Measurements from ENCODE around the gene PUS1. TPM values are rescaled to one million over a fixed set of nuclear protein-coding genes. Genes with fewer than 3 reads are reported as not detected.

Gene PUS1
- total and polyA plus RNA-seq, 2 of the 4 experiments (the other 2 are of a cell fraction): 14.0 to 36.7 TPM

DNA sequence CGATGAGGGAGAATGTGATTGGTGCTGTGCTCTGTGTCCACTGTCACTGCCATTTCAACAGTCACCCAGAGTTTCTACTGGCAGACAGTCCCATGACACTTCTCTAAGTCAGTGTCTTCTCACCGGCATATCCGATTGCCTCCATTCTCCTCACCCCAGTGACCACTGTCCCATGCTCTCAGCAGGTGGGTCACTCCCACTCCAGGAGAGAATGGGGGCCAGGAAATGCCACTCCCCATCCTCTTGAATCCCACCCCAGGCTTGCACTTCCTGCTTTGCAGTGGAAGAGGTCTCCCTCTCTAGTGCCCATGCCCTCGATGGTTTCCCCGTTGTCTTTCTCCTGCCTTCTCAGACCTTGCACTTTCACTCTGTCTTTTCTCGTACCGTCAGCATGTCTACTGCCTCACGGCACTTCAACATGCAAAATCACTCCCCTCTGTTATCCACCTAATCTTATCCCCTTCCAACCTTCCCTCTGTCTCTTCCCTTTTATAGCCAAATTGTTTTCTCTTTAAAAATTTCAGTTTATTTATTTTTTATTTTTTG, 18.5 kb downstream of the PUS1 start:
- WGBS, 2 experiments (ENCODE audit: extremely low coverage in 2 of 2, insufficient read length in 1 of 2): 47% methylated on average over 2 of the region's 8 CpGs; no CpG with 5 or more reads in 1 of the 2 experiments
- dilution Hi-C loops (cut with HindIII; ENCODE audit: low sequenced_read_pairs, unreplicated experiment): no loop called here

More for the DNA sequence above, 18.5 kb downstream of the PUS1 start:
- Histone ChIP-seq H3K4me1 (ENCODE audit: control insufficient read depth, insufficient read depth, low read length) (peaks cover 2% of the 10 kb centered on the region), H3K14ac (replicated peaks; ENCODE audit: low read depth, low read length) (no peak overlapping the region), H4K20me1 (ENCODE audit: insufficient read depth, low read length) (peaks cover 16% of the 10 kb centered on the region), H3K79me1 (ENCODE audit: low read depth in 1 of 2, low read length in 2 of 2) (peaks cover 11 to 13% of the 10 kb centered on the region in 2 experiments; a peak in 3 of 4 replicates), H3K27ac (ENCODE audit: insufficient read depth, low read length) (no peak overlapping the region), H2BK20ac (ENCODE audit: low read depth, low read length) (no peak overlapping the region), H3K18ac (ENCODE audit: low read depth, low read length) (no peak overlapping the region), H2BK120ac (ENCODE audit: low read depth, low read length) (no peak overlapping the region), H4K5ac (ENCODE audit: low read depth, low read length) (no peak overlapping the region), H3K4me3 (ENCODE audit: insufficient read depth, low read depth, low read length) (no peak overlapping the region), H2AK5ac (ENCODE audit: low read depth, low read length) (peak overlapping the region; percentile 39; the same call in 1 of the 2 replicates), H3K23ac (ENCODE audit: low read depth, low read length) (no peak overlapping the region), H3K4me2 (ENCODE audit: low read depth, low read length) (no peak overlapping the region), H2AK9ac (replicated peaks; ENCODE audit: low read depth, low read length, poor library complexity) (peak overlapping the region; percentile 65), H3K36me3 (ENCODE audit: control insufficient read depth, insufficient read depth, low read length) (peaks cover 10% of the 10 kb centered on the region), H3K9ac (ENCODE audit: low read depth, low read length) (no peak overlapping the region), H3K9me3 (ENCODE audit: control insufficient read depth, insufficient read depth, low read length) (no peaks in the 10 kb centered on the region), H3K56ac (ENCODE audit: extremely low read depth, insufficient read depth, low read length) (no peak overlapping the region), H3K9me1 (ENCODE audit: insufficient read depth, low read length) (peaks cover 4% of the 10 kb centered on the region; the same call in 1 of the 2 replicates), H4K8ac (ENCODE audit: low read depth in 2 of 2, low read length in 2 of 2) (no peak overlapping the region), H4K91ac (ENCODE audit: insufficient read depth, low read depth, low read length) (no peak overlapping the region), H2BK15ac (ENCODE audit: low read depth, low read length) (no peak overlapping the region), H3K27me3 (ENCODE audit: control insufficient read depth, insufficient read depth, low read length) (no peaks in the 10 kb centered on the region), H2BK5ac (ENCODE audit: low read depth, low read length, poor library complexity, severe bottlenecking) (no peak overlapping the region), H3K4ac (ENCODE audit: low read depth, low read length) (no peak overlapping the region), H2AFZ (replicated peaks; ENCODE audit: low read length, poor library complexity) (peak overlapping the region; percentile 63)
- intact Hi-C loops (cut with micrococcal nuclease): no loop called here
- TF ChIP-seq CEBPB (IDR thresholded peaks at IDR 0.05; ENCODE audit: low read depth, low read length) (no peak), NFE2L2 (IDR thresholded peaks at IDR 0.05; ENCODE audit: low read depth, low read length) (no peak), CTCF (conservative IDR thresholded peaks at IDR 0.05; ENCODE audit: low read depth, low read length) (no peak), FOS (IDR thresholded peaks at IDR 0.05; ENCODE audit: low read depth, low read length) (no peak), POLR2A (IDR thresholded peaks at IDR 0.05; ENCODE audit: low read depth, low read length) (no peak), RAD21 (IDR thresholded peaks at IDR 0.05; ENCODE audit: low read length) (no peak), RFX5 (IDR thresholded peaks at IDR 0.05; ENCODE audit: low read depth, low read length) (no peak), SMC3 (IDR thresholded peaks at IDR 0.05; ENCODE audit: low read depth, low read length) (no peak), MXI1 (IDR thresholded peaks at IDR 0.05; ENCODE audit: borderline replicate concordance, low read depth, low read length) (no peak), CHD1 (IDR thresholded peaks at IDR 0.05; ENCODE audit: low read depth, low read length) (no peak), ELK1 (IDR thresholded peaks at IDR 0.05; ENCODE audit: borderline replicate concordance, low read depth, low read length) (no peak), MAZ (IDR thresholded peaks at IDR 0.05; ENCODE audit: borderline replicate concordance, low read depth, low read length) (no peak), USF2 (IDR thresholded peaks at IDR 0.05; ENCODE audit: low read depth, low read length) (no peak)
- CTCF ChIA-PET: no interaction called here
- ATAC-seq (ENCODE audit: low read depth) (no peak), DNase-seq (no peak)
- POLR2A ChIA-PET (ENCODE audit: unreplicated experiment): no interaction called here
- no TSS peak for BruUV-seq (replicated peaks)
- in situ Hi-C loops (cut with MboI; ENCODE audit: low sequenced_read_pairs): no loop called here

All from IMR-90 (cell line).